Lung (tissue), 12 donors: ENCODE data around the gene SCCPDH. TPM values are rescaled to one million over a fixed set of nuclear protein-coding genes. Genes with fewer than 3 reads are reported as not detected.

ENCODE experiments used
- ATAC-seq: fragments of 200-7000 bp; cut with Tn5 transposase; one replicate; pipeline ENCODE4 v1.9.1; 2020; ENCODE audit warnings: moderate number of reproducible peaks; ENCODE audit not compliant: insufficient read depth, low FRiP score
- DNase-seq, 3 donors: peaks; one replicate each; pipeline ENCODE4 v3.0.0-alpha.2; 2013 to 2017
- H3K27ac ChIP-seq, 2 donors: one replicate each; pipeline ENCODE4 v1.5.1; 2013; ENCODE audit warnings: mild to moderate bottlenecking in 2 of 2, moderate library complexity in 2 of 2, control low read depth in 1 of 2, inconsistent platforms in 1 of 2, low read depth in 1 of 2, low read length in 1 of 2
- H3K27me3 ChIP-seq, 3 donors: one replicate each; pipeline ENCODE4 v1.5.1; 2013; ENCODE audit warnings: low read length in 2 of 3; ENCODE audit not compliant: control insufficient read depth in 3 of 3, insufficient read depth in 3 of 3
- H3K36me3 ChIP-seq, 4 donors: one replicate each; pipeline ENCODE4 v1.5.1; 2013; ENCODE audit warnings: low read length in 4 of 4, mild to moderate bottlenecking in 1 of 4, moderate library complexity in 1 of 4; ENCODE audit not compliant: control insufficient read depth in 4 of 4, insufficient read depth in 4 of 4
- H3K4me1 ChIP-seq, 5 donors: one replicate each; pipeline ENCODE4 v1.5.1; 2013; ENCODE audit warnings: low read length in 5 of 5, mild to moderate bottlenecking in 2 of 5, moderate library complexity in 1 of 5; ENCODE audit not compliant: control insufficient read depth in 5 of 5, insufficient read depth in 5 of 5
- H3K4me3 ChIP-seq: one replicate; pipeline ENCODE4 v1.5.1; 2013; ENCODE audit warnings: mild to moderate bottlenecking, control low read depth, moderate library complexity
- H3K9ac ChIP-seq, 2 donors: one replicate each; pipeline ENCODE4 v1.5.1; 2013; ENCODE audit warnings: low read length in 2 of 2, control low read depth in 1 of 2; ENCODE audit not compliant: insufficient read depth in 1 of 2
- H3K9me3 ChIP-seq, 4 donors: one replicate each; pipeline ENCODE4 v1.5.1; 2013; ENCODE audit warnings: low read length in 3 of 4, mild to moderate bottlenecking in 1 of 4, moderate library complexity in 1 of 4; ENCODE audit not compliant: control insufficient read depth in 4 of 4, insufficient read depth in 3 of 4
- CTCF ChIP-seq: IDR thresholded peaks from 2 replicates; pipeline ENCODE4 v1.5.1; 2012; ENCODE audit warnings: mild to moderate bottlenecking; ENCODE audit errors: control extremely low read depth, extremely low read depth
- WGBS, 2 donors: extraction: QIAGEN DNeasy Blood & Tissue Kit; methylation state at CpG; one replicate each; pipeline ENCODE4 v1.1.7; 2013; 5-methylcytosine and 5-hydroxymethylcytosine counted together
- polyA plus RNA-seq, 2 donors: library from polyadenylated mRNA; stranded (reverse); fragments of 200-250 nt; gene quantifications; one replicate each; pipeline ENCODE4 v1.2.1, GENCODE V29; 2013
- total RNA-seq, 2 donors: library from RNA; depleted of rRNA in 1 of 2; stranded (reverse); fragments of >200 nt in 1 of 2; gene quantifications; one replicate each; pipeline ENCODE4 v1.2.1, GENCODE V29; 2014 to 2021
- donor health status: control.
- donor health status: control.
- donor health status: Bipolar disorder and iron deficiency.
- donor health status: healthy.
- donor health status: DM: yes; HTN: yes; CAD: no.

Gene SCCPDH
- total and polyA plus RNA-seq, 4 donors, result 14.2 to 34.0 (median 24.8) TPM

DNA sequence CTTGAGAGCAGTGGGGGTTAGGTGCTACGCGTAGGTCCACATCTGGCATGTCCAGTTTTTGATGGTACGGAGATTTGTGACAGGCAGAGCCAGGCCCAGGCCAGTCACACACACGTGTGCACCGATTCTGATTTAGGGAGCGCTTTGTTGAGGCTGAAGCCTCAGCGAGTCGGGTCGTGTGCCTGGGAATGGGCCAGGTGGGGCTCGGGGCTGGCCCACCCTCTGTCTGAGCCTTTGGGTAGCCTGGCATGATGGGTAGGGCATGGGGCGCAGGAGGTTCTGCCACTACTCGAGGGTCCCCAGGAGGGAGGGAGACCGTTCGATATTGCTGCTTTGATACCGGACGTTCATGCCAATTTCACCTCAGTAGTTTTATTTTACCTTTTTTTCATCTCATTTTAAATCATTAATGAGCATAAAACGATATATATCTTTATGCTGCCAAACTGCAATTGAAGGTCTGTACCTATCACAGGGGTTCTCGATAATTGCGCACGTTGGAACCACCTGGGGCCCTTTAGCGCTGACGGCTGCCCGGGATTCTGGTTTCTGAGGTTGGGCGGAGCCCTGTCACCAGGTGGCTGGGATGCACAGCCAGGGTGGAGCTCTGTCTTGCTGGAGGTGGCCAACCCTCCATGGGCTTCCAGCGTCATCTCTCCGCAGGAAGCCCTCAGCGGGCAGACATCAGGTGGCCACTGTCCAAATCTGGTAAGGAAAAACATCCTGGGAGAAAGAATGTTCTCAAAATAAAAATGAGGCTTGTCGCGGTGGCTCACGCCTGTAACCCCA is 71.9 kb downstream of the SCCPDH start:
- H3K27ac ChIP-seq, result no peak overlapping the region
- 94% methylated on average over 30 of the region's 30 CpGs for WGBS, 2 donors
- ATAC-seq, result no peak
- DNase-seq, result no peak
- H3K9ac ChIP-seq, result no peak overlapping the region
- H3K36me3 ChIP-seq, result no peaks in the 10 kb centered on the region
- no peak overlapping the region for H3K4me3 ChIP-seq
- TF ChIP-seq CTCF, result no peak
- no peaks in the 10 kb centered on the region for H3K27me3 ChIP-seq
- H3K4me1 ChIP-seq, result peaks cover 0 to 12% (median 4%) of the 10 kb centered on the region in 5 donors
- peaks cover 0 to 2% (median 0%) of the 10 kb centered on the region in 4 donors for H3K9me3 ChIP-seq

GRCh38 chr1:246797157-246797556 is 72.9 kb downstream of the SCCPDH start:
- ATAC-seq (no peak), DNase-seq (no peak)
- Histone ChIP-seq H3K4me1 (peaks cover 0 to 18% (median 4%) of the 10 kb centered on the region in 5 donors), H3K36me3 (no peaks in the 10 kb centered on the region), H3K27ac (no peak overlapping the region), H3K9me3 (peaks cover 0 to 2% (median 0%) of the 10 kb centered on the region in 4 donors), H3K9ac (no peak overlapping the region), H3K4me3 (no peak overlapping the region), H3K27me3 (no peaks in the 10 kb centered on the region)
- no peak for TF ChIP-seq CTCF
- WGBS, 2 donors, result 81 to 87% methylated on average over 8 of the region's 8 CpGs

DNA sequence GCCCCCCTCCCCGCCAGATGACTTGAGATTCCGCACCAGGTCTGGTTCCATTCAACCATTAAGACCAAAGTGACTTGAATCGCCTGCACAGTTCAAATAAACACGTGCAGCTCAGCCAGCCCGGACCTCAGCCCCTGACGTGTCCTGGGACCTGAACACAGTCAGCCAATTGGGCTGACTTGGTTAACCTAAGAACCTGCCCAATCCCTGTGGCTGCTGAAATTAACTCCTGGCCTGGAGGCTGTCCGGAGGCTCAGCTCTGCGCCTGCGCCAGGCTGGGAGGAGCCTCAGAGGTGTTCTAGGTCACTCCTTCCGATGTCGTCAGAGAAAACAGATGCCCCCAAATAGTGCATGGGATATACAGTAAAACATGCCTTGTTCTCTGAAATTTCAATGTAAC is 73.4 kb downstream of the SCCPDH start:
- ATAC-seq (no peak), DNase-seq (no peak)
- Histone ChIP-seq H3K36me3 (no peaks in the 10 kb centered on the region), H3K9ac (no peak overlapping the region), H3K27ac (no peak overlapping the region), H3K4me3 (no peak overlapping the region), H3K27me3 (no peaks in the 10 kb centered on the region), H3K4me1 (peaks cover 0 to 18% (median 4%) of the 10 kb centered on the region in 5 donors), H3K9me3 (peaks cover 0 to 2% (median 0%) of the 10 kb centered on the region in 4 donors)
- no peak for TF ChIP-seq CTCF
- 90 to 94% methylated on average over 11 of the region's 11 CpGs for WGBS, 2 donors
